MV-4-11 (cell line): ENCODE data around the gene PRPF38A.

Experiments
- DNase-seq: peaks from one replicate; lab custom pipeline; 2025; lab: John Stamatoyannopoulos, UW

Gene PRPF38A

GRCh38 chr1:52399629-52400028, 4.8 kb upstream of the PRPF38A start:
- DNase-seq = no peak

GRCh38 chr1:52400131-52400530, 4.3 kb upstream of the PRPF38A start:
- DNase-seq = no peak

GRCh38 chr1:52402860-52403240, 1.6 kb upstream of the PRPF38A start:
- no peak for DNase-seq

GRCh38 chr1:52403566-52404115, 761 bp upstream of the PRPF38A start:
- DNase-seq = peak; percentile 79

GRCh38 chr1:52404975-52405338, 555 bp downstream of the PRPF38A start:
- peak; percentile 42 for DNase-seq

GRCh38 chr1:52413410-52413989, 9.1 kb downstream of the PRPF38A start:
- DNase-seq = peak; percentile 6

GRCh38 chr1:52414942-52415341, 10.5 kb downstream of the PRPF38A start:
- no peak for DNase-seq

- no peak for DNase-seq
Observed at GRCh38 chr1:52416811-52417210, 12.4 kb downstream of the PRPF38A start.

GRCh38 chr1:52420713-52421112, 16.3 kb downstream of the PRPF38A start:
- no peak for DNase-seq

GRCh38 chr1:52423055-52423454, 18.7 kb downstream of the PRPF38A start:
- no peak for DNase-seq

- peak; percentile 50 for DNase-seq
Observed at GRCh38 chr1:52423771-52424170, 19.4 kb downstream of the PRPF38A start.

GRCh38 chr1:52424231-52424636, 19.8 kb downstream of the PRPF38A start:
- DNase-seq = peak; percentile 93

- peak; percentile 55 for DNase-seq
Observed at GRCh38 chr1:52424813-52425212, 20.4 kb downstream of the PRPF38A start.

- DNase-seq = no peak
Observed at GRCh38 chr1:52426371-52426770, 22.0 kb downstream of the PRPF38A start.

GRCh38 chr1:52427152-52427551, 22.8 kb downstream of the PRPF38A start:
- no peak for DNase-seq

GRCh38 chr1:52432807-52433206, 28.4 kb downstream of the PRPF38A start:
- no peak for DNase-seq

GRCh38 chr1:52435211-52435610, 30.8 kb downstream of the PRPF38A start:
- no peak for DNase-seq

- DNase-seq = no peak
Observed at GRCh38 chr1:52435650-52436049, 31.2 kb downstream of the PRPF38A start.

- DNase-seq = no peak
Observed at GRCh38 chr1:52436817-52437216, 32.4 kb downstream of the PRPF38A start.

GRCh38 chr1:52439976-52440375, 35.6 kb downstream of the PRPF38A start:
- peak; percentile 90 for DNase-seq

GRCh38 chr1:52444463-52444862, 40.1 kb downstream of the PRPF38A start:
- DNase-seq = no peak

GRCh38 chr1:52454127-52454526, 49.7 kb downstream of the PRPF38A start:
- DNase-seq = no peak

- no peak for DNase-seq
Observed at GRCh38 chr1:52454779-52455178, 50.4 kb downstream of the PRPF38A start.

GRCh38 chr1:52455686-52456085, 51.3 kb downstream of the PRPF38A start:
- DNase-seq = no peak
